HEK293 (cell line): Measurements from ENCODE around the gene NRP1.
A peak's percentile ranks its signal among the peaks of the same experiment; 100 is the strongest.

Experiments used
- CTCF ChIA-PET: fragments of 350-600 bp; formaldehyde crosslinking; extraction: SDS; loops from one replicate; lab custom pipeline; 2021; ENCODE audit warnings: antibody characterized with exemption; lab: Yijun Ruan, JAX
- POLR2A ChIA-PET: fragments of 300-600 bp; formaldehyde crosslinking; extraction: SDS; loops from one replicate; lab custom pipeline; 2020; ENCODE audit warnings: antibody characterized with exemption, inconsistent platforms; lab: Yijun Ruan, JAX
- H3K27ac ChIP-seq: fragments of 200-500 bp; sonication (Bioruptor generic); 2 replicates; pipeline ENCODE4 v1.5.1; 2014; ENCODE audit warnings: low read depth, low read length, control low read depth, inconsistent platforms; ENCODE audit errors: extremely low read depth
- H3K36me3 ChIP-seq, 2 experiments: fragments of 200-500 bp in 1 of 2; sonication (Bioruptor generic) in 1 of 2; 1 replicate in 1 of 2; 2 replicates in 1 of 2; pipeline ENCODE4 v1.5.1; 2014 to 2017; ENCODE audit warnings: inconsistent platforms in 2 of 2, low read length in 2 of 2; ENCODE audit not compliant: control insufficient read depth in 2 of 2, insufficient read depth in 1 of 2
- H3K4me1 ChIP-seq: fragments of 200-500 bp; sonication (Bioruptor generic); 2 replicates; pipeline ENCODE4 v1.5.1; 2014; ENCODE audit warnings: mild to moderate bottlenecking, low read length, inconsistent platforms; ENCODE audit not compliant: control insufficient read depth, insufficient read depth
- H3K4me3 ChIP-seq: 2 replicates; pipeline ENCODE4 v1.5.1; 2011; ENCODE audit warnings: low read depth, mild to moderate bottlenecking, control low read depth, low read length, moderate library complexity
- H3K9me3 ChIP-seq: fragments of 200-500 bp; sonication (Bioruptor generic); 2 replicates; pipeline ENCODE4 v1.5.1; 2014; ENCODE audit warnings: low read depth, low read length, inconsistent platforms; ENCODE audit not compliant: control insufficient read depth, insufficient read depth
- FEZF1 ChIP-seq: fragments of 450-650 bp; formaldehyde crosslinking; IDR thresholded peaks from 2 replicates; pipeline ENCODE4 v1.5.1; 2016; ENCODE audit warnings: missing biosample characterization, missing genetic modification characterization
- GFI1B ChIP-seq: fragments of 450-650 bp; formaldehyde crosslinking; IDR thresholded peaks from 2 replicates; pipeline ENCODE4 v1.5.1; 2016; ENCODE audit warnings: missing biosample characterization, missing genetic modification characterization
- MZF1 ChIP-seq: fragments of 450-650 bp; formaldehyde crosslinking; IDR thresholded peaks from 2 replicates; pipeline ENCODE4 v1.5.1; 2017; ENCODE audit warnings: missing biosample characterization, missing genetic modification characterization, borderline replicate concordance
- PRDM10 ChIP-seq: fragments of 450-650 bp; formaldehyde crosslinking; IDR thresholded peaks from 2 replicates; pipeline ENCODE4 v1.5.1; 2016; ENCODE audit warnings: missing biosample characterization, missing genetic modification characterization
- YY2 ChIP-seq: fragments of 450-650 bp; formaldehyde crosslinking; IDR thresholded peaks from 2 replicates; pipeline ENCODE4 v1.5.1; 2016; ENCODE audit warnings: missing biosample characterization, missing genetic modification characterization
- ZNF133 ChIP-seq: fragments of 450-650 bp; formaldehyde crosslinking; IDR thresholded peaks from 2 replicates; pipeline ENCODE4 v1.5.1; 2016; ENCODE audit warnings: missing biosample characterization, missing genetic modification characterization
- ZNF266 ChIP-seq: fragments of 450-650 bp; formaldehyde crosslinking; IDR thresholded peaks from 2 replicates; pipeline ENCODE4 v1.5.1; 2016; ENCODE audit warnings: missing biosample characterization, missing genetic modification characterization, low read depth
- ZNF544 ChIP-seq: fragments of 450-650 bp; formaldehyde crosslinking; IDR thresholded peaks from 2 replicates; pipeline ENCODE4 v1.5.0; 2017; ENCODE audit warnings: missing biosample characterization, missing genetic modification characterization
- ZNF600 ChIP-seq: fragments of 450-650 bp; formaldehyde crosslinking; IDR thresholded peaks from 2 replicates; pipeline ENCODE4 v1.5.1; 2016; ENCODE audit warnings: missing biosample characterization, missing genetic modification characterization
- ZNF610 ChIP-seq: fragments of 450-650 bp; formaldehyde crosslinking; IDR thresholded peaks from 2 replicates; pipeline ENCODE4 v1.5.1; 2016; ENCODE audit warnings: missing biosample characterization, missing genetic modification characterization, borderline replicate concordance
- ZNF626 ChIP-seq: fragments of 450-650 bp; sonication (Bioruptor Pico); formaldehyde crosslinking; IDR thresholded peaks from 2 replicates; pipeline ENCODE4 v1.5.1; 2018; ENCODE audit warnings: missing biosample characterization, missing genetic modification characterization, inconsistent platforms
- ZNF843 ChIP-seq: fragments of 450-650 bp; formaldehyde crosslinking; IDR thresholded peaks from 2 replicates; pipeline ENCODE4 v1.5.1; 2016; ENCODE audit warnings: missing biosample characterization, missing genetic modification characterization
- TF ChIP-seq, protein P1 (sequence below): fragments of 450-650 bp; formaldehyde crosslinking; conservative IDR thresholded peaks from 2 replicates; pipeline ENCODE4 v1.5.1; 2016; ENCODE audit warnings: low read depth, missing biosample characterization, missing genetic modification characterization
- TF ChIP-seq, protein P2 (sequence below): fragments of 450-650 bp; formaldehyde crosslinking; IDR thresholded peaks from 2 replicates; pipeline ENCODE4 v1.5.1; 2016; ENCODE audit warnings: missing biosample characterization, missing genetic modification characterization
- TF ChIP-seq, protein P3 (sequence below): fragments of 450-650 bp; formaldehyde crosslinking; IDR thresholded peaks from 2 replicates; pipeline ENCODE4 v1.5.1; 2017; ENCODE audit warnings: missing biosample characterization, missing genetic modification characterization
- TF ChIP-seq, protein P4 (sequence below): fragments of 450-650 bp; formaldehyde crosslinking; IDR thresholded peaks from 2 replicates; pipeline ENCODE4 v1.5.1; 2016; ENCODE audit warnings: missing biosample characterization, missing genetic modification characterization

Gene NRP1

GRCh38 chr10:33311640-33312039, 22.8 kb downstream of the NRP1 start (continued):
- TF ChIP-seq, protein P1, sequence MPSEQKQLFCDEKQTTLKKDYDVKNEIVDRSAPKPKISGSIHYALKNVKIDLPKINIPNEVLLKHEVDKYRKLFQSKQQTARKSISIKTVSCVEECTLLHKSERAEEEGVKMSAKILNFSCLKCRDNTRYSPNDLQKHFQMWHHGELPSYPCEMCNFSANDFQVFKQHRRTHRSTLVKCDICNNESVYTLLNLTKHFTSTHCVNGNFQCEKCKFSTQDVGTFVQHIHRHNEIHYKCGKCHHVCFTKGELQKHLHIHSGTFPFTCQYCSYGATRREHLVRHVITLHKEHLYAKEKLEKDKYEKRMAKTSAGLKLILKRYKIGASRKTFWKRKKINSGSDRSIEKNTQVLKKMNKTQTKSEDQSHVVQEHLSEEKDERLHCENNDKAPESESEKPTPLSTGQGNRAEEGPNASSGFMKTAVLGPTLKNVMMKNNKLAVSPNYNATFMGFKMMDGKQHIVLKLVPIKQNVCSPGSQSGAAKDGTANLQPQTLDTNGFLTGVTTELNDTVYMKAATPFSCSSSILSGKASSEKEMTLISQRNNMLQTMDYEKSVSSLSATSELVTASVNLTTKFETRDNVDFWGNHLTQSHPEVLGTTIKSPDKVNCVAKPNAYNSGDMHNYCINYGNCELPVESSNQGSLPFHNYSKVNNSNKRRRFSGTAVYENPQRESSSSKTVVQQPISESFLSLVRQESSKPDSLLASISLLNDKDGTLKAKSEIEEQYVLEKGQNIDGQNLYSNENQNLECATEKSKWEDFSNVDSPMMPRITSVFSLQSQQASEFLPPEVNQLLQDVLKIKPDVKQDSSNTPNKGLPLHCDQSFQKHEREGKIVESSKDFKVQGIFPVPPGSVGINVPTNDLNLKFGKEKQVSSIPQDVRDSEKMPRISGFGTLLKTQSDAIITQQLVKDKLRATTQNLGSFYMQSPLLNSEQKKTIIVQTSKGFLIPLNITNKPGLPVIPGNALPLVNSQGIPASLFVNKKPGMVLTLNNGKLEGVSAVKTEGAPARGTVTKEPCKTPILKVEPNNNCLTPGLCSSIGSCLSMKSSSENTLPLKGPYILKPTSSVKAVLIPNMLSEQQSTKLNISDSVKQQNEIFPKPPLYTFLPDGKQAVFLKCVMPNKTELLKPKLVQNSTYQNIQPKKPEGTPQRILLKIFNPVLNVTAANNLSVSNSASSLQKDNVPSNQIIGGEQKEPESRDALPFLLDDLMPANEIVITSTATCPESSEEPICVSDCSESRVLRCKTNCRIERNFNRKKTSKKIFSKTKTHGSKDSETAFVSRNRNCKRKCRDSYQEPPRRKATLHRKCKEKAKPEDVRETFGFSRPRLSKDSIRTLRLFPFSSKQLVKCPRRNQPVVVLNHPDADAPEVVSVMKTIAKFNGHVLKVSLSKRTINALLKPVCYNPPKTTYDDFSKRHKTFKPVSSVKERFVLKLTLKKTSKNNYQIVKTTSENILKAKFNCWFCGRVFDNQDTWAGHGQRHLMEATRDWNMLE (tag by site-specific recombination): no peak
- no peak for TF ChIP-seq ZNF544 (tag by site-specific recombination)
- TF ChIP-seq, all 188 proteins: peak for 2

DNA sequence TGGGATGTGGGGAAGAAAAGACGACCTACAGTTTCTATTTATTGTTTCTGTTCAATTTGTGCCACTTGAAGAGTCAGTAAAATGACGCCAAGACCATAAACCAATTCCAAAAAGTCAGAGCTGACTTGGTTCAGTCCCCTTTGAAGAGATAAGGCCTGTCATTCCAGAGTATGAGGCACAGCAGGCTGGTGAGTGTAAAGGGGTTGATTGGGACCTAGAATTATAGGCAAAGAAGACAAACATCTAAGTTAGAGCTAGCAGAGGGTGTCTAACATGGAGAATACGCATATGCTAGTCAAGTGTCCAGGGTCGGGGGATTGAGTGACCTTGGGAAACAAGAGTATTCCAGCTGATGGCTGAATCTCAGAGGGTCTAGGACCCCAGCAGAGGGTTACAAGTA, 23.6 kb downstream of the NRP1 start:
- peaks cover 13% of the 10 kb centered on the region for H3K4me1 ChIP-seq
- H3K27ac ChIP-seq: no peak overlapping the region
- H3K4me3 ChIP-seq: no peak overlapping the region
- CTCF ChIA-PET: interaction anchor here (1.2 kb wide), 1 partner anchor 1328 kb away, joined by 4 read pairs; no protein-coding TSS in a partner anchor
- TF ChIP-seq, protein P2, sequence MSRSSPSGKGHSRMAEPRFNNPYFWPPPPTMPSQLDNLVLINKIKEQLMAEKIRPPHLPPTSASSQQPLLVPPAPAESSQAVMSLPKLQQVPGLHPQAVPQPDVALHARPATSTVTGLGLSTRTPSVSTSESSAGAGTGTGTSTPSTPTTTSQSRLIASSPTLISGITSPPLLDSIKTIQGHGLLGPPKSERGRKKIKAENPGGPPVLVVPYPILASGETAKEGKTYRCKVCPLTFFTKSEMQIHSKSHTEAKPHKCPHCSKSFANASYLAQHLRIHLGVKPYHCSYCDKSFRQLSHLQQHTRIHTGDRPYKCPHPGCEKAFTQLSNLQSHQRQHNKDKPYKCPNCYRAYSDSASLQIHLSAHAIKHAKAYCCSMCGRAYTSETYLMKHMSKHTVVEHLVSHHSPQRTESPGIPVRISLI (tag by site-specific recombination): no peak
- TF ChIP-seq ZNF610 (tag by site-specific recombination) (0 out of 2 replicates have a peak, but pooled peaks have one; percentile 19), ZNF626 (tag by site-specific recombination) (no peak), GFI1B (no peak), ZNF133 (tag by site-specific recombination) (no peak), YY2 (no peak), FEZF1 (tag by site-specific recombination) (peak; percentile 92), PRDM10 (tag by site-specific recombination) (peak; percentile 80), ZNF843 (peak; percentile 40; the same call in 1 of the 2 replicates), ZNF266 (tag by site-specific recombination) (no peak), ZNF600 (0 out of 2 replicates have a peak, but pooled peaks have one; percentile 20), MZF1 (peak; percentile 67; the same call in 1 of the 2 replicates)
- TF ChIP-seq, protein P3, sequence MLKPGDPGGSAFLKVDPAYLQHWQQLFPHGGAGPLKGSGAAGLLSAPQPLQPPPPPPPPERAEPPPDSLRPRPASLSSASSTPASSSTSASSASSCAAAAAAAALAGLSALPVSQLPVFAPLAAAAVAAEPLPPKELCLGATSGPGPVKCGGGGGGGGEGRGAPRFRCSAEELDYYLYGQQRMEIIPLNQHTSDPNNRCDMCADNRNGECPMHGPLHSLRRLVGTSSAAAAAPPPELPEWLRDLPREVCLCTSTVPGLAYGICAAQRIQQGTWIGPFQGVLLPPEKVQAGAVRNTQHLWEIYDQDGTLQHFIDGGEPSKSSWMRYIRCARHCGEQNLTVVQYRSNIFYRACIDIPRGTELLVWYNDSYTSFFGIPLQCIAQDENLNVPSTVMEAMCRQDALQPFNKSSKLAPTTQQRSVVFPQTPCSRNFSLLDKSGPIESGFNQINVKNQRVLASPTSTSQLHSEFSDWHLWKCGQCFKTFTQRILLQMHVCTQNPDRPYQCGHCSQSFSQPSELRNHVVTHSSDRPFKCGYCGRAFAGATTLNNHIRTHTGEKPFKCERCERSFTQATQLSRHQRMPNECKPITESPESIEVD: peak; percentile 77
- TF ChIP-seq, protein P4, sequence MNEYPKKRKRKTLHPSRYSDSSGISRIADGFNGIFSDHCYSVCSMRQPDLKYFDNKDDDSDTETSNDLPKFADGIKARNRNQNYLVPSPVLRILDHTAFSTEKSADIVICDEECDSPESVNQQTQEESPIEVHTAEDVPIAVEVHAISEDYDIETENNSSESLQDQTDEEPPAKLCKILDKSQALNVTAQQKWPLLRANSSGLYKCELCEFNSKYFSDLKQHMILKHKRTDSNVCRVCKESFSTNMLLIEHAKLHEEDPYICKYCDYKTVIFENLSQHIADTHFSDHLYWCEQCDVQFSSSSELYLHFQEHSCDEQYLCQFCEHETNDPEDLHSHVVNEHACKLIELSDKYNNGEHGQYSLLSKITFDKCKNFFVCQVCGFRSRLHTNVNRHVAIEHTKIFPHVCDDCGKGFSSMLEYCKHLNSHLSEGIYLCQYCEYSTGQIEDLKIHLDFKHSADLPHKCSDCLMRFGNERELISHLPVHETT (tag by site-specific recombination): no peak
- peaks cover 0 to 7% of the 10 kb centered on the region in 2 experiments; a peak in 2 of 3 replicates for H3K36me3 ChIP-seq
- H3K9me3 ChIP-seq: no peaks in the 10 kb centered on the region; the same call in 1 of the 2 replicates
- POLR2A ChIA-PET: no interaction called here
